ENCODE data around the gene PLEKHH1. TPM values are rescaled to one million over a fixed set of nuclear protein-coding genes. Genes with fewer than 3 reads are reported as not detected.
A peak's percentile ranks its signal among the peaks of the same experiment; 100 is the strongest.

PLEKHH1 gene
- total and polyA plus RNA-seq, 2 donors (not counting 1 experiment from before 2014, with no cell fraction given): 0.10 to 0.33 TPM

GRCh38 chr14:67514203-67514607, 18.9 kb upstream of the PLEKHH1 start:
- H3K4me2 ChIP-seq (ENCODE audit: extremely low read depth, insufficient read depth, low read length): peak overlapping the region; percentile 64
- no peak for TF ChIP-seq EZH2 (IDR thresholded peaks at IDR 0.05; ENCODE audit: low read length, missing control alignments)
- TF ChIP-seq, protein P1, sequence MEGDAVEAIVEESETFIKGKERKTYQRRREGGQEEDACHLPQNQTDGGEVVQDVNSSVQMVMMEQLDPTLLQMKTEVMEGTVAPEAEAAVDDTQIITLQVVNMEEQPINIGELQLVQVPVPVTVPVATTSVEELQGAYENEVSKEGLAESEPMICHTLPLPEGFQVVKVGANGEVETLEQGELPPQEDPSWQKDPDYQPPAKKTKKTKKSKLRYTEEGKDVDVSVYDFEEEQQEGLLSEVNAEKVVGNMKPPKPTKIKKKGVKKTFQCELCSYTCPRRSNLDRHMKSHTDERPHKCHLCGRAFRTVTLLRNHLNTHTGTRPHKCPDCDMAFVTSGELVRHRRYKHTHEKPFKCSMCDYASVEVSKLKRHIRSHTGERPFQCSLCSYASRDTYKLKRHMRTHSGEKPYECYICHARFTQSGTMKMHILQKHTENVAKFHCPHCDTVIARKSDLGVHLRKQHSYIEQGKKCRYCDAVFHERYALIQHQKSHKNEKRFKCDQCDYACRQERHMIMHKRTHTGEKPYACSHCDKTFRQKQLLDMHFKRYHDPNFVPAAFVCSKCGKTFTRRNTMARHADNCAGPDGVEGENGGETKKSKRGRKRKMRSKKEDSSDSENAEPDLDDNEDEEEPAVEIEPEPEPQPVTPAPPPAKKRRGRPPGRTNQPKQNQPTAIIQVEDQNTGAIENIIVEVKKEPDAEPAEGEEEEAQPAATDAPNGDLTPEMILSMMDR (conservative IDR thresholded peaks at IDR 0.05 in 1 of 2, IDR thresholded peaks at IDR 0.05 in 1 of 2; ENCODE audit: low read depth in 1 of 2, low read length in 2 of 2): no peak
- H3K79me2 ChIP-seq (ENCODE audit: control insufficient read depth, insufficient read depth, low read length): no peaks in the 10 kb centered on the region
- no peak overlapping the region for H3K27ac ChIP-seq (ENCODE audit: insufficient read depth, low read length)
- no peaks in the 10 kb centered on the region for H3K36me3 ChIP-seq (ENCODE audit: control insufficient read depth, insufficient read depth, low read length)
- H3K9ac ChIP-seq (ENCODE audit: insufficient read depth, low read length): peak overlapping the region; percentile 10
- DNase-seq (ENCODE audit: low read depth in 2 of 2): no peak
- H4K20me1 ChIP-seq (ENCODE audit: control insufficient read depth, extremely low read depth, insufficient read depth, low read length): no peaks in the 10 kb centered on the region
- H3K4me1 ChIP-seq (ENCODE audit: control insufficient read depth, extremely low read depth, insufficient read depth, low read length): no peaks in the 10 kb centered on the region
- no peaks in the 10 kb centered on the region for H3K9me3 ChIP-seq (ENCODE audit: control insufficient read depth, insufficient read depth, low read depth, low read length)
- peak overlapping the region; percentile 46 for H2AFZ ChIP-seq (ENCODE audit: low read length)
- peaks cover 24% of the 10 kb centered on the region for H3K27me3 ChIP-seq (ENCODE audit: control insufficient read depth, insufficient read depth, low read length)
- H3K4me3 ChIP-seq (replicated peaks in 1 of 4; ENCODE audit: control extremely low read depth in 1 of 4, insufficient read depth in 1 of 4, low read depth in 3 of 4, low read length in 4 of 4): peak overlapping the region; percentile 49 to 69 (median 54)

GRCh38 chr14:67514650-67515385, 18.3 kb upstream of the PLEKHH1 start:
- H4K20me1 ChIP-seq (ENCODE audit: control insufficient read depth, extremely low read depth, insufficient read depth, low read length): no peaks in the 10 kb centered on the region
- H3K4me1 ChIP-seq (ENCODE audit: control insufficient read depth, extremely low read depth, insufficient read depth, low read length): no peaks in the 10 kb centered on the region
- H3K4me2 ChIP-seq (ENCODE audit: extremely low read depth, insufficient read depth, low read length): peak overlapping the region; percentile 64
- no peaks in the 10 kb centered on the region for H3K9me3 ChIP-seq (ENCODE audit: control insufficient read depth, insufficient read depth, low read depth, low read length)
- H3K27me3 ChIP-seq (ENCODE audit: control insufficient read depth, insufficient read depth, low read length): peaks cover 26% of the 10 kb centered on the region
- H3K9ac ChIP-seq (ENCODE audit: insufficient read depth, low read length): peak overlapping the region; percentile 10
- no peak for TF ChIP-seq EZH2 (IDR thresholded peaks at IDR 0.05; ENCODE audit: low read length, missing control alignments)
- TF ChIP-seq, protein P1 (conservative IDR thresholded peaks at IDR 0.05 in 1 of 2, IDR thresholded peaks at IDR 0.05 in 1 of 2; ENCODE audit: low read depth in 1 of 2, low read length in 2 of 2): no peak
- H2AFZ ChIP-seq (ENCODE audit: low read length): peak overlapping the region; percentile 53
- no peaks in the 10 kb centered on the region for H3K36me3 ChIP-seq (ENCODE audit: control insufficient read depth, insufficient read depth, low read length)
- no peaks in the 10 kb centered on the region for H3K79me2 ChIP-seq (ENCODE audit: control insufficient read depth, insufficient read depth, low read length)
- peak; percentile 37 to 38 for DNase-seq (ENCODE audit: low read depth in 2 of 2)
- no peak overlapping the region for H3K27ac ChIP-seq (ENCODE audit: insufficient read depth, low read length)
- peak overlapping the region; percentile 49 to 69 (median 54) for H3K4me3 ChIP-seq (replicated peaks in 1 of 4; ENCODE audit: control extremely low read depth in 1 of 4, insufficient read depth in 1 of 4, low read depth in 3 of 4, low read length in 4 of 4)

DNA sequence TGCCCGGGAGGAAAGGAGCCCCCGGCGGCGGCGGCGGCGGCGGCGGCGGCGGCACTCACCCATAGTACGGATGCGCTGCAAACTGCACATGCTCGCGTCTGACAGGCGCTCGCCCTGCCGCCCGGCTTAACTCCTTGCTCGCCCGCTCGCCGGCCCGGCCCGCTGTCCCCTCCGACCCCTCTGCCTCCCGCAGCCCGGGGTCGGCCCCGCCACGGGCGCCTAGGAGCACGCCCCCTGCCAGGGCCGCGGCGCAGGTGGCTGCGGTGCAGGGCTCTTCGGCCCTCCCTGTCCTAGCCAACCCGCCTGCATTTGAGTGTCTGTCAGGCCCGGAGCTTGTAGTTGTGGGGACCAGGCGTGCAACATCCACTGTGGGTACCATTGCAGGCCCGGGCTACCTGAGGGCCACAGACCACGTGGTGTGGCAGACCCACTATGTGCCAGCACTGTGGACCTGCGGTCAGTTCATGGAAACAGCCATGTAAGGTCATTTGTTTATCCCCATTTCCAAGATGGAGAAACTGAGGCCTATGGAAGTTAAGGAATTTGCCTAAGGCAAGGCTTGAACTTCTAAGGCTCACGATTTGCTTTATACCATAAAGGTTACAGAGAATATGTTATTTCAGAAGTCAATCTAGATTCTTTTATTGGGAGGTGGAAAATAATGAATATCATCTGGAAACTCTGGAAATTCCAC, 17.6 kb upstream of the PLEKHH1 start:
- Histone ChIP-seq H4K20me1 (ENCODE audit: control insufficient read depth, extremely low read depth, insufficient read depth, low read length) (no peaks in the 10 kb centered on the region), H3K4me1 (ENCODE audit: control insufficient read depth, extremely low read depth, insufficient read depth, low read length) (no peaks in the 10 kb centered on the region), H3K27me3 (ENCODE audit: control insufficient read depth, insufficient read depth, low read length) (peaks cover 26% of the 10 kb centered on the region), H3K4me2 (ENCODE audit: extremely low read depth, insufficient read depth, low read length) (peak overlapping the region; percentile 80), H2AFZ (ENCODE audit: low read length) (no peak overlapping the region), H3K9me3 (ENCODE audit: control insufficient read depth, insufficient read depth, low read depth, low read length) (no peaks in the 10 kb centered on the region), H3K36me3 (ENCODE audit: control insufficient read depth, insufficient read depth, low read length) (no peaks in the 10 kb centered on the region), H3K27ac (ENCODE audit: insufficient read depth, low read length) (no peak overlapping the region), H3K4me3 (replicated peaks in 1 of 4; ENCODE audit: control extremely low read depth in 1 of 4, insufficient read depth in 1 of 4, low read depth in 3 of 4, low read length in 4 of 4) (peak overlapping the region; percentile 25 to 69 (median 42)), H3K79me2 (ENCODE audit: control insufficient read depth, insufficient read depth, low read length) (no peaks in the 10 kb centered on the region), H3K9ac (ENCODE audit: insufficient read depth, low read length) (no peak overlapping the region)
- TF ChIP-seq, protein P1 (conservative IDR thresholded peaks at IDR 0.05 in 1 of 2, IDR thresholded peaks at IDR 0.05 in 1 of 2; ENCODE audit: low read depth in 1 of 2, low read length in 2 of 2): no peak
- TF ChIP-seq EZH2 (IDR thresholded peaks at IDR 0.05; ENCODE audit: low read length, missing control alignments): no peak
- DNase-seq (ENCODE audit: low read depth in 2 of 2): peak in 1 of 2 donors; percentile 7
